GM12878 (cell line): ENCODE measurements around the gene POLG. TPM values are rescaled to one million over a fixed set of nuclear protein-coding genes. Genes with fewer than 3 reads are reported as not detected.

ENCODE experiments used
- ATAC-seq: fragments of 200-7000 bp; cut with Tn5 transposase; 3 replicates; pipeline ENCODE4 v1.9.1; 2020; ENCODE audit warnings: mild to moderate bottlenecking, moderate library complexity
- BruUV-seq: library from RNA; stranded (reverse); fragments of 400-500 nt; replicated peaks from 2 replicates; lab custom pipeline; 2021; lab: Mats Ljungman, UMichigan
- CTCF ChIA-PET: fragments of 300-600 bp; sonication (Branson Sonifier 250); formaldehyde crosslinking; extraction: SDS; loops from one replicate; lab custom pipeline; 2021; ENCODE audit warnings: inconsistent platforms; lab: Yijun Ruan, JAX
- POLR2A ChIA-PET: fragments of 350-600 bp; formaldehyde crosslinking; extraction: SDS; loops from one replicate; lab custom pipeline; 2021; ENCODE audit warnings: inconsistent platforms; lab: Charles Lee
- RAD21 ChIA-PET: fragments of 300-600 bp; sonication (Branson Sonifier 250); formaldehyde crosslinking; loops from one replicate; lab custom pipeline; 2023; ENCODE audit warnings: antibody characterized with exemption; ENCODE audit not compliant: unreplicated experiment; lab: Charles Lee
- SMC1A ChIA-PET: fragments of 300-600 bp; sonication (Branson Sonifier 250); formaldehyde crosslinking; loops from one replicate; lab custom pipeline; 2023; ENCODE audit not compliant: unreplicated experiment, uncharacterized antibody; lab: Charles Lee
- DNase-seq: peaks from one replicate; pipeline ENCODE4 v3.0.0-alpha.2; 2011; ENCODE audit warnings: low read depth, low spot score
- FAIRE-seq: peaks from 3 replicates; lab custom pipeline; 2011; peaks lifted over from hg19 to GRCh38; lab: Jason Lieb, UNC
- H2AFZ ChIP-seq: 2 replicates; pipeline ENCODE4 v1.6.0; 2011; ENCODE audit warnings: low read depth, low read length, control low read depth; ENCODE audit not compliant: control insufficient read depth
- H3K27ac ChIP-seq: 2 replicates; pipeline ENCODE4 v1.5.1; 2011; ENCODE audit warnings: control low read depth; ENCODE audit not compliant: control insufficient read depth, insufficient read depth
- H3K27me3 ChIP-seq, 2 experiments: replicated peaks in 1 of 2; 2 replicates each; pipeline versions ENCODE4 v1.6.0 to v1.6.1; 2011; ENCODE audit warnings: low read length in 1 of 2; ENCODE audit not compliant: control insufficient read depth in 2 of 2, insufficient read depth in 2 of 2
- H3K36me3 ChIP-seq, 2 experiments: 2 replicates each; pipeline ENCODE4 v1.5.1; 2011; ENCODE audit warnings: low read length in 1 of 2; ENCODE audit not compliant: control insufficient read depth in 2 of 2, insufficient read depth in 2 of 2
- H3K4me1 ChIP-seq: 2 replicates; pipeline ENCODE4 v1.6.1; 2011; ENCODE audit warnings: mild to moderate bottlenecking, low read length, moderate library complexity, mixed read lengths; ENCODE audit not compliant: control insufficient read depth, insufficient read depth
- H3K4me2 ChIP-seq: 2 replicates; pipeline ENCODE4 v1.6.0; 2011; ENCODE audit warnings: control low read depth; ENCODE audit not compliant: control insufficient read depth, insufficient read depth
- H3K4me3 ChIP-seq: fragments of 200-600 bp; sonication (generic); 2 replicates; pipeline ENCODE4 v1.5.1; 2016
- H3K79me2 ChIP-seq: 2 replicates; pipeline ENCODE4 v1.6.0; 2011; ENCODE audit warnings: low read length; ENCODE audit not compliant: control insufficient read depth, insufficient read depth
- H3K9ac ChIP-seq: 2 replicates; pipeline ENCODE4 v1.8.0; 2011; ENCODE audit warnings: low read length, control low read depth, mixed read lengths; ENCODE audit not compliant: control insufficient read depth, insufficient read depth
- H3K9me3 ChIP-seq: replicated peaks from 3 replicates; pipeline ENCODE4 v1.5.1; 2011; ENCODE audit warnings: mild to moderate bottlenecking, low read length; ENCODE audit not compliant: control insufficient read depth, insufficient read depth
- H4K20me1 ChIP-seq: 2 replicates; pipeline ENCODE4 v1.6.0; 2011; ENCODE audit not compliant: control insufficient read depth, insufficient read depth
- ASH2L ChIP-seq: fragments of 300-600, 200-600 bp; sonication (generic); IDR thresholded peaks from 2 replicates; pipeline ENCODE4 v1.6.1; 2017; ENCODE audit warnings: low read depth, mild to moderate bottlenecking, borderline replicate concordance
- JUND ChIP-seq: IDR thresholded peaks from 2 replicates; pipeline ENCODE4 v1.6.1; 2012; ENCODE audit warnings: low read depth, mild to moderate bottlenecking, low read length, improper control_type of control experiment, moderate library complexity
- MEF2B ChIP-seq: fragments of 450-650 bp; IDR thresholded peaks from 2 replicates; pipeline ENCODE4 v1.6.1; 2018; ENCODE audit warnings: mild to moderate bottlenecking, moderate library complexity; ENCODE audit not compliant: partially characterized antibody, poor library complexity, severe bottlenecking
- NFIC ChIP-seq: IDR thresholded peaks from 2 replicates; pipeline ENCODE4 v1.6.1; 2012; ENCODE audit warnings: low read depth, mild to moderate bottlenecking, inconsistent platforms, low read length, moderate library complexity
- PAX5 ChIP-seq: IDR thresholded peaks from 2 replicates; pipeline ENCODE4 v1.6.1; 2011; ENCODE audit warnings: low read depth, low read length, borderline replicate concordance
- RAD21 ChIP-seq: IDR thresholded peaks from 2 replicates; pipeline ENCODE4 v1.6.1; 2011; ENCODE audit warnings: mild to moderate bottlenecking, low read depth, low read length, moderate library complexity; ENCODE audit not compliant: insufficient read depth
- RAD51 ChIP-seq: fragments of 450-650 bp; IDR thresholded peaks from 2 replicates; pipeline ENCODE4 v1.6.1; 2016; ENCODE audit warnings: moderate library complexity, mild to moderate bottlenecking, inconsistent platforms
- RCOR1 ChIP-seq: conservative IDR thresholded peaks from 2 replicates; pipeline ENCODE4 v1.6.1; 2012; ENCODE audit warnings: low read depth, low read length, improper control_type of control experiment
- SMC3 ChIP-seq: IDR thresholded peaks from 2 replicates; pipeline ENCODE4 v1.6.1; 2011; ENCODE audit warnings: low read length, improper control_type of control experiment, borderline replicate concordance
- STAT1 ChIP-seq: fragments of 450-650 bp; conservative IDR thresholded peaks from 2 replicates; pipeline ENCODE4 v1.6.1; 2014; ENCODE audit warnings: antibody characterized with exemption, mild to moderate bottlenecking
- STAT3 ChIP-seq: IDR thresholded peaks from 2 replicates; pipeline ENCODE4 v1.6.1; 2011; ENCODE audit warnings: low read depth, low read length, improper control_type of control experiment
- TBL1XR1 ChIP-seq: IDR thresholded peaks from 2 replicates; pipeline ENCODE4 v1.6.1; 2012; ENCODE audit warnings: low read depth, low read length, improper control_type of control experiment
- TCF7 ChIP-seq: IDR thresholded peaks from 2 replicates; pipeline ENCODE4 v1.6.1; 2014; ENCODE audit warnings: antibody characterized with exemption, borderline replicate concordance
- ZBED1 ChIP-seq: IDR thresholded peaks from 2 replicates; pipeline ENCODE4 v1.6.1; 2016; ENCODE audit warnings: borderline replicate concordance
- WGBS: methylation state at CpG from one replicate; pipeline ENCODE4 v1.1.6; 2016; ENCODE audit warnings: low lambda C conversion rate; ENCODE audit not compliant: insufficient replicate concordance, insufficient coverage; ENCODE audit errors: missing lambda C conversion rate; 5-methylcytosine and 5-hydroxymethylcytosine counted together
- in situ Hi-C: fragments of 300-500 bp; cut with MboI; formaldehyde crosslinking; loops from 9 replicates; pipeline ENCODE4 v1.14.3; 2018; ENCODE audit warnings: mixed read lengths
- intact Hi-C: fragments of 100-400 bp; cut with micrococcal nuclease; formaldehyde crosslinking; loops from one replicate; pipeline ENCODE4 v1.14.2; 2022; ENCODE audit not compliant: unreplicated experiment
- polyA plus RNA-seq, 11 experiments: library from polyadenylated mRNA; depleted of rRNA in 4 of 11; unstranded in 6 of 11; stranded (reverse) in 5 of 11; fragments of >200 nt; fragmentation: Nextera tagmentation in 4 of 11; fragmentation: Illumina TruSeq in 1 of 11; extraction: Ambion mirVana in 4 of 11; extraction: Trizol in 1 of 11; gene quantifications; 1 replicate in 1 of 11; 2 replicates in 10 of 11; pipeline versions ENCODE4 v1.2.1 to v1.2.3, GENCODE V29; 2011 to 2016; ENCODE audit warnings: inconsistent platforms in 2 of 11, missing spikeins in 2 of 11, low read depth in 1 of 11
- total RNA-seq, 4 experiments: library from RNA; depleted of rRNA in 3 of 4; stranded (reverse); fragments of >200 nt in 3 of 4; fragmentation: Illumina TruSeq in 1 of 4; extraction: Trizol in 1 of 4; gene quantifications; 2 replicates each; pipeline versions ENCODE4 v1.2.1 to v1.2.3, GENCODE V29; 2013 to 2021
- TF ChIP-seq, protein P1 (sequence below): fragments of 450-650 bp; formaldehyde crosslinking; IDR thresholded peaks from 2 replicates; pipeline ENCODE4 v1.4.0; 2022; ENCODE audit warnings: mild to moderate bottlenecking, moderate library complexity
- TF ChIP-seq, protein P2 (sequence below): fragments of 450-650 bp; IDR thresholded peaks from 2 replicates; pipeline ENCODE4 v1.6.1; 2017; ENCODE audit warnings: antibody characterized with exemption, mild to moderate bottlenecking, moderate library complexity

POLG gene
- total and polyA plus RNA-seq, 10 of the 15 experiments (the other 5 are each of a cell fraction or from before 2014, with no cell fraction given), result 14.8 to 71.1 (median 33.0) TPM

DNA sequence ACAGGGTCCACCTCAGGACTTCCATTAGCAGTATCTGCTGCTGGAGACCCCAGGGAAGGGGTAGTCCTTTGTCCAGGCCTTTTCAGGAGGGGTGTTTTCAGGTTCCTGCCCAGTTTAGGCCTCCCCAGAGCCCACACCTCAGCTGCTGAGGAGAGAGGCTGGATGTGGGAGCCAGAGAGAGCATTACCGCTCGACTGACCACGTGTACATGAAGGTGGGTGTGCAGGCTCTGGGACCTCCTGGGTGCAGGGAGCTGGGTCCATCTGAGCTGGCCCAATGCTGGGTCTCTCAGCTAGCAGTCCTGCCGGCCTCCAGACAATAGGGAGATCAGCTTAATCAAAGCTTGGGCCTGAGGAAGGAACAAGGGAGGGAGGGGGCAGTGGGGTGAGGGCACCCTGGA lies 29.1 kb upstream of the POLG start:
- Histone ChIP-seq H2AFZ (no peak overlapping the region), H3K4me3 (no peak overlapping the region), H4K20me1 (no peaks in the 10 kb centered on the region), H3K27me3 (peaks cover 24 to 29% of the 10 kb centered on the region in 2 experiments), H3K79me2 (no peaks in the 10 kb centered on the region), H3K4me1 (no peaks in the 10 kb centered on the region), H3K36me3 (no peaks in the 10 kb centered on the region), H3K9me3 (no peaks in the 10 kb centered on the region), H3K27ac (no peak overlapping the region), H3K4me2 (no peak overlapping the region), H3K9ac (no peak overlapping the region)
- no peak for DNase-seq
- TF ChIP-seq MEF2B, result no peak
- no peak for TF ChIP-seq TBL1XR1
- no peak for TF ChIP-seq NFIC
- no peak for TF ChIP-seq ASH2L
- TF ChIP-seq PAX5, result no peak
- no peak for TF ChIP-seq JUND
- TF ChIP-seq, protein P1, sequence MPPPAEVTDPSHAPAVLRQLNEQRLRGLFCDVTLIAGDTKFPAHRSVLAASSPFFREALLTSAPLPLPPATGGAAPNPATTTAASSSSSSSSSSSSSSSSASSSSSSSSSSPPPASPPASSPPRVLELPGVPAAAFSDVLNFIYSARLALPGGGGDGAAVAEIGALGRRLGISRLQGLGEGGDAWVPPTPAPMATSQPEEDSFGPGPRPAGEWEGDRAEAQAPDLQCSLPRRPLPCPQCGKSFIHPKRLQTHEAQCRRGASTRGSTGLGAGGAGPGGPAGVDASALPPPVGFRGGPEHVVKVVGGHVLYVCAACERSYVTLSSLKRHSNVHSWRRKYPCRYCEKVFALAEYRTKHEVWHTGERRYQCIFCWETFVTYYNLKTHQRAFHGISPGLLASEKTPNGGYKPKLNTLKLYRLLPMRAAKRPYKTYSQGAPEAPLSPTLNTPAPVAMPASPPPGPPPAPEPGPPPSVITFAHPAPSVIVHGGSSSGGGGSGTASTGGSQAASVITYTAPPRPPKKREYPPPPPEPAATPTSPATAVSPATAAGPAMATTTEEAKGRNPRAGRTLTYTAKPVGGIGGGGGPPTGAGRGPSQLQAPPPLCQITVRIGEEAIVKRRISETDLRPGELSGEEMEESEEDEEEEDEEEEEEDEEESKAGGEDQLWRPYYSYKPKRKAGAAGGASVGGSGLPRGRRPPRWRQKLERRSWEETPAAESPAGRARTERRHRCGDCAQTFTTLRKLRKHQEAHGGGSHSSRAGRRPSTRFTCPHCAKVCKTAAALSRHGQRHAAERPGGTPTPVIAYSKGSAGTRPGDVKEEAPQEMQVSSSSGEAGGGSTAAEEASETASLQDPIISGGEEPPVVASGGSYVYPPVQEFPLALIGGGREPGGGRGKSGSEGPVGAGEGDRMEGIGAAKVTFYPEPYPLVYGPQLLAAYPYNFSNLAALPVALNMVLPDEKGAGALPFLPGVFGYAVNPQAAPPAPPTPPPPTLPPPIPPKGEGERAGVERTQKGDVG (CRISPR knock-in tag), result no peak
- TF ChIP-seq ZBED1, result no peak
- TF ChIP-seq RAD21, result no peak
- TF ChIP-seq STAT3, result no peak
- TF ChIP-seq STAT1, result no peak
- no peak for TF ChIP-seq SMC3
- TF ChIP-seq TCF7, result no peak
- TF ChIP-seq, protein P2, sequence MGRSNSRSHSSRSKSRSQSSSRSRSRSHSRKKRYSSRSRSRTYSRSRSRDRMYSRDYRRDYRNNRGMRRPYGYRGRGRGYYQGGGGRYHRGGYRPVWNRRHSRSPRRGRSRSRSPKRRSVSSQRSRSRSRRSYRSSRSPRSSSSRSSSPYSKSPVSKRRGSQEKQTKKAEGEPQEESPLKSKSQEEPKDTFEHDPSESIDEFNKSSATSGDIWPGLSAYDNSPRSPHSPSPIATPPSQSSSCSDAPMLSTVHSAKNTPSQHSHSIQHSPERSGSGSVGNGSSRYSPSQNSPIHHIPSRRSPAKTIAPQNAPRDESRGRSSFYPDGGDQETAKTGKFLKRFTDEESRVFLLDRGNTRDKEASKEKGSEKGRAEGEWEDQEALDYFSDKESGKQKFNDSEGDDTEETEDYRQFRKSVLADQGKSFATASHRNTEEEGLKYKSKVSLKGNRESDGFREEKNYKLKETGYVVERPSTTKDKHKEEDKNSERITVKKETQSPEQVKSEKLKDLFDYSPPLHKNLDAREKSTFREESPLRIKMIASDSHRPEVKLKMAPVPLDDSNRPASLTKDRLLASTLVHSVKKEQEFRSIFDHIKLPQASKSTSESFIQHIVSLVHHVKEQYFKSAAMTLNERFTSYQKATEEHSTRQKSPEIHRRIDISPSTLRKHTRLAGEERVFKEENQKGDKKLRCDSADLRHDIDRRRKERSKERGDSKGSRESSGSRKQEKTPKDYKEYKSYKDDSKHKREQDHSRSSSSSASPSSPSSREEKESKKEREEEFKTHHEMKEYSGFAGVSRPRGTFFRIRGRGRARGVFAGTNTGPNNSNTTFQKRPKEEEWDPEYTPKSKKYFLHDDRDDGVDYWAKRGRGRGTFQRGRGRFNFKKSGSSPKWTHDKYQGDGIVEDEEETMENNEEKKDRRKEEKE, result no peak
- TF ChIP-seq RAD51, result no peak
- TF ChIP-seq RCOR1, result no peak
- ATAC-seq, result no peak
- CTCF ChIA-PET, result interaction anchor here (0.6 to 1.7 kb wide), 2 partner anchors 66 to 1475 kb away, joined by 3 to 5 read pairs; no protein-coding TSS in a partner anchor
- intact Hi-C loops, result no loop called here
- in situ Hi-C loops, result loop anchor here (5.0 kb wide), 1 partner anchor 69 kb away; no protein-coding TSS in a partner anchor
- 7% methylated on average over 4 of the region's 4 CpGs for WGBS
- FAIRE-seq, result no peak
- RAD21 ChIA-PET, result interaction anchor here (0.6 kb wide), 1 partner anchor 488 kb away, joined by 3 read pairs; no protein-coding TSS in a partner anchor
- POLR2A ChIA-PET, result no interaction called here
- no TSS peak for BruUV-seq
- SMC1A ChIA-PET, result no interaction called here
